Fibroblast of lung (primary cell): ENCODE measurements around the gene OLAH.
"Not testable (repeated sequence)": the region's sequence is repeated elsewhere in the genome, so short reads cannot be mapped to it uniquely, and the experiment has no call there.

ENCODE experiments used
- CTCF ChIP-seq, 2 donors: IDR thresholded peaks in 1 of 2; conservative IDR thresholded peaks in 1 of 2; 1 replicate in 1 of 2; 2 replicates in 1 of 2; pipeline ENCODE4 v1.5.1; 2011 to 2012; ENCODE audit warnings: low read length in 2 of 2, control low read depth in 1 of 2, inconsistent platforms in 1 of 2, low read depth in 1 of 2, mild to moderate bottlenecking in 1 of 2
- EZH2 ChIP-seq: IDR thresholded peaks from 2 replicates; pipeline ENCODE4 v1.5.1; 2012; ENCODE audit warnings: low read length, control low read depth, mild to moderate bottlenecking; ENCODE audit errors: missing control alignments

- not testable (repeated sequence) for TF ChIP-seq CTCF (conservative IDR thresholded peaks at IDR 0.05 in 1 of 2, IDR thresholded peaks at IDR 0.05 in 1 of 2; ENCODE audit: low read depth in 1 of 2, low read length in 2 of 2); EZH2
Measured at GRCh38 chr10:15025040-15025439, 18.7 kb upstream of the OLAH start.
